Stimulated activated naive CD8-positive, alpha-beta T cell treated with anti-CD3 and anti-CD28 coated beads, Interleukin-15, Interleukin-2, amounts not matched to agents 100 ng/mL and 50 ng/mL, for 24 hours (primary cell): Measurements from ENCODE around the gene C1orf141.

Experiments
- H3K27ac Mint-ChIP-seq: one replicate; pipeline ENCODE4 v1.8.0; 2021; ENCODE audit warnings: mild to moderate bottlenecking, mixed read lengths
- H3K27me3 Mint-ChIP-seq: one replicate; pipeline ENCODE4 v1.8.0; 2021; ENCODE audit warnings: mixed read lengths
- H3K36me3 Mint-ChIP-seq: one replicate; pipeline ENCODE4 v1.8.0; 2021; ENCODE audit warnings: low read depth, mixed read lengths
- H3K4me1 Mint-ChIP-seq: one replicate; pipeline ENCODE4 v1.8.0; 2021; ENCODE audit warnings: low read depth, mixed read lengths
- H3K4me3 Mint-ChIP-seq: one replicate; pipeline ENCODE4 v1.8.0; 2021; ENCODE audit warnings: mild to moderate bottlenecking, mixed read lengths
- H3K9me3 Mint-ChIP-seq: one replicate; pipeline ENCODE4 v1.8.0; 2021; ENCODE audit warnings: mixed read lengths

C1orf141 gene

DNA sequence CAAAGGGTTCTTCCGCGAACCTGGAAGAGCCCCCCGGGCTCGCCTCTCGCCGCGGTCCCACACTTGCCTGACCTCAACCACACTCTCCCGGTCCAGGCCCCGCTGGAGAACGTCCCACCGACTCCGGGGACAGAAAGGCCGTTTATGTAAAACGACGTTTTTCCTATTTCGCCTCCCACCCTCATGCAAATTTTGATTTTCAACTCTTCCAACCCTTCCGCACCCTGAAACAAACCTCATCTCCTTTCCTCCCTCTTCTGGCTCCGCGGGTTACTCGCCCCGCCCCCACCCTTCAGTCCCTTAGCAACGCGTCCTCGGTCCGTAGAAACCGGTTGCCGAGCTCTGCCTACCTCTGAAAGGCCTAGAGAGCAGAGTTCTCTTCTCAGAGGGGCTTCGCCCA lies at the start of gene C1orf141:
Gene C1orf141 (minus strand): TSS at position 276 of the 400 bp plus-strand sequence. CDS start 7,730 bp downstream, outside the sequence.
- H3K27ac Mint-ChIP-seq: peak within 1 kb of the TSS; percentile 26
- H3K9me3 Mint-ChIP-seq: no peaks in the 10 kb centered on the region
- H3K27me3 Mint-ChIP-seq: peaks cover 3% of the 10 kb centered on the region
- H3K4me1 Mint-ChIP-seq: peaks cover 10% of the 10 kb centered on the region
- H3K36me3 Mint-ChIP-seq: no peaks in the 10 kb centered on the region
- peak within 1 kb of the TSS; percentile 73 for H3K4me3 Mint-ChIP-seq

DNA sequence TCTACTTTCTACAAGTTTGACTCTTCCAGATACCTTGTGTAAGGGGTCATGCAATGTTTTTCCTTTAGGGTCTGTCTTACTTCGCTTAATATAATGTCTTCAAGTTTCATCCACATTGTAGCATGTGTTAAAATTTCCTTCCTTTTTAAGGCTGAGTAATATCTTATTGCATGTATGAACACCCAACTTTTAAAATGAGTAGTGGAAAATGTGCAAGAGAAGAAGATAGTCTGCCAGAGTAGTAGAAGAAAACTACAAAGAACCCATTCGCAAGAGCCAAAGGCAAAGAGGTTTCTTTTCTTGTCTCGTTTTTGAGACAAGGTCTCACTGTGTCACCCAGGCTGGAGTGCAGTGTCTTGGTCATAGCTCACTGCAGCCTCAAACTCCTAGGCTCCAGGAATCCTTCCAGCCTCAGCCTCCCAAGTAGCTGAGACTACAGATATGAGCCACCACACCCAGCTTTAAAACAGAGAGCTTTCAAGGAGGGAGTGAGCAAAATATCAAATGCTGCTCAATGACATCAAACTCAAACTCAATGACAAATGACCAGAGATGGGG lies 40.8 kb upstream of the C1orf141 start:
- H3K27me3 Mint-ChIP-seq: peaks cover 5% of the 10 kb centered on the region
- H3K9me3 Mint-ChIP-seq: peaks cover 8% of the 10 kb centered on the region
- peaks cover 12% of the 10 kb centered on the region for H3K36me3 Mint-ChIP-seq
- peak overlapping the region; percentile 32 for H3K4me3 Mint-ChIP-seq
- peak overlapping the region; percentile 98 for H3K27ac Mint-ChIP-seq
- H3K4me1 Mint-ChIP-seq: peaks cover 61% of the 10 kb centered on the region

DNA sequence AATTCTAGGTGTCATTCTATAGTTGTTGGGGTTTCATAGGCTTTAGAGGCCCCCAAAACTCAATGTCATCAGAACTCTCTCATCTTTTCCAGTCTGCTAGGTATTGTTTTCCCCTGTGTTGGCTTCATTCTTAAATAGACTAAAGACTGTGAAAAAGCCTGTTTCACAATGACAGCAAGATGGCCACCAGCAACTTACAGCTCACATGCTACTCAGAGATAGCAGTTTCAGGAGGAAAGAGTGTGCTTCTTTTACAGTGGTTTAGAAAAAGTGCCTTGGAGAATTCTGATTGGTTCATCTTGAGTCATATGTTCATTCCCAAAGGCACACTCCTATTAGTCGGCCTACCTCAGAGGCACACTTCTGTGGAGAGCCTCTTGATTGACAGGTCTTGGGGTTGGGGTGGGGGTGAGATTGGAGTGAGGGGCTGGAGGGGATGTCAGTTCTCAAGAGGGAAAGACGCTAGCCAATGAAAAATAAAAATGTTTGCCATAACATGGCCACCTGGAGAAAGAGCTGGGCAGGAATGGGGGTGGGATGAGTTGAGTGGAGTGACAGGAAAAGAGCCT lies 40.0 kb upstream of the C1orf141 start:
- Mint-ChIP-seq H3K4me1 (peaks cover 66% of the 10 kb centered on the region), H3K4me3 (peak overlapping the region; percentile 56), H3K36me3 (peaks cover 12% of the 10 kb centered on the region), H3K27me3 (peaks cover 2% of the 10 kb centered on the region), H3K27ac (peak overlapping the region; percentile 98), H3K9me3 (peaks cover 6% of the 10 kb centered on the region)

DNA sequence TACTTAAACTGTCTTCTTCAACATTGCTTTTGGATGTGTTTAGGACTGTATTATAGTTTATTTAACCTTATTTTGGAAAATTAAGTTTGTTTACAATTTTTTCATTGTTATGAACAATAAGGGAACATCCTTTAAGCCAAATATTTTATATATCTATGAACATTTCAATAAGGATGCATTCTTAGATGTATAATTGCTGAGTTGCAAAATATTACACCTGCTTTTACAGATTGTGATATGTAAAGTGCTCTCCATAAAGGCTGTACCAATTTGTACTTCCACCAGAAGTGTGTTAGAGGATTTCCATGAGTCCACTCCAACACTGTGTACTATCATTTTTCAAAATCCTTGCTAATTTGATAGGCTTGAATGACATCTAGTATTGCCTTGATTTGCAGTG lies 39.2 kb upstream of the C1orf141 start:
- Mint-ChIP-seq H3K4me3 (no peak overlapping the region), H3K27me3 (no peaks in the 10 kb centered on the region), H3K4me1 (peaks cover 71% of the 10 kb centered on the region), H3K27ac (peak overlapping the region; percentile 79), H3K9me3 (peaks cover 4% of the 10 kb centered on the region), H3K36me3 (peaks cover 12% of the 10 kb centered on the region)

DNA sequence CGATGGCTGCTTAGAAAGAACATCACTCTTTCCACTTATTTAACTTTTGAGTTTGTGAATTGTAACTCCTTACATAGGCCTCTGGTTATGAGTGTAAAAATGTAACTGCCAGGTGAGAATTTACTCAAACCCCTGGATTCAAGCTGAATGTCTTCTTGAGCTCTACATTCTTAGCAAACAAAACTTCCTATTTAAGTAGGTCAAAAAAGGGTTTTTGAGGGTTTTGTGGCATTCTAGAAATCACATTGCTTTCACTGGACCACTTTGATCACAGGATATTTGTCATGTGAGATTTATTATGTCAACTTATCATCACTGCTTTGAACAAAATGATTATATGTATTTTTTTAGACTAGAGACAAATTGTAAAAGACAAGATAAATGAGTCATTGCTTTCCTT lies 37.2 kb upstream of the C1orf141 start:
- H3K27ac Mint-ChIP-seq: peak overlapping the region; percentile 95
- peaks cover 9% of the 10 kb centered on the region for H3K36me3 Mint-ChIP-seq
- H3K4me1 Mint-ChIP-seq: peaks cover 84% of the 10 kb centered on the region
- H3K27me3 Mint-ChIP-seq: no peaks in the 10 kb centered on the region
- H3K4me3 Mint-ChIP-seq: peak overlapping the region; percentile 71
- H3K9me3 Mint-ChIP-seq: peaks cover 4% of the 10 kb centered on the region

DNA sequence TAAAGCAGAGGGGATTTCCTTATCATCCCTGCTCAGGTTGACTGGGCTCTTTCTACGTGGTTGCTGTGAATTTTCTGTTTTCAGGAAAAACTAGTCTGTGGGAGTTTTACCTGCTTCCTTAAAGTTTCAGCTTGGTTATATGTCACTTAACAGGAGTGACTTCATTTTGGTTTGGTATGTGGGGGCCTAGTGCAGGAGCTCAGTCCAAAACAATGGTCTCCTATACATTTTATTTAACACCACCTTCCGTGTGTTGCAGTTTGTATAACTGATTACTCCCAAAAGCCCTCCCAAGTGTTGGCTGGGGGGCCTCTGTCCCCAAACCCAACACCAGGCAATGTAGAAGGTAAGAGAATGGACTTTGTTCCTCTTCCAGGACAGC lies 36.8 kb upstream of the C1orf141 start:
- peaks cover 86% of the 10 kb centered on the region for H3K4me1 Mint-ChIP-seq
- peak overlapping the region; percentile 71 for H3K4me3 Mint-ChIP-seq
- H3K36me3 Mint-ChIP-seq: peaks cover 9% of the 10 kb centered on the region
- H3K27me3 Mint-ChIP-seq: no peaks in the 10 kb centered on the region
- peak overlapping the region; percentile 95 for H3K27ac Mint-ChIP-seq
- peaks cover 4% of the 10 kb centered on the region for H3K9me3 Mint-ChIP-seq

DNA sequence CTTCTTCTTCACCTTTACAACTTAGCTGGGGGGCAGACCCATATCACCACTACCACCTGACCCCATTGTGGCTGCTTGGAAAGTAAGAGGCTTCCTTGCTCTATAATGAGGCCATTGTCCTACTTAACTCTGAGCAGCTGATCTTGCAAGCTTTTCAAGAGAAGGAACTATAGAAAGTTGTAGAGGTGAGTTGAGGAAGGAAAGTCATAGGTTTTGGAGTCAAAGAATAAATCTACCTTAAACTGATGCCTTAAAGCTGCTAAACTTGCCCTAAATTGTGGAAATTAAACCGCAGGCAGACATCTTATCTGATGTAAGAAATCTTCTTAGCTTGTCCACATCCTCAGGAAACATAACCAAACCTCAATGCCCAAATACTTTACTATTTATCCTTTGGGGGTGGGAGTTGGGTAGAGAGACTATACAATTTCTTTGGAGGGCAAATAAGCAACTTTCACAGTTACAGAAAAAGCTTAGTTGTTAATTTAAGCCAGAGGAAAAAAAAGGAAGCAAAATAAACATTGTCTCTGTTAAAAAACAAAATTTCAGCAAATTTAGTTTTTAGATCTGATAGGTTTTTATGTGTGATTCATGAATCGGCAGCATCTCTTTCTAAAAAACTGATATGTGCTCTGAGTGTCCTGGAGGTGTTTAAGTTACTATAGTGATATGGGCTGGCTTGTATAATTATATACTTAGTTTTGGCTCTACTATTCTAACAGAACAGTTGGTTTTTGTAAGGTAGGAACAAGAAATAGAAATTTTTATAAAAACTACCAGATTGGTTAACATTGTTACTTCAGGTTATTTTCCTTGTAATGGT lies 36.2 kb upstream of the C1orf141 start:
- Mint-ChIP-seq H3K27ac (peak overlapping the region; percentile 95), H3K4me3 (peak overlapping the region; percentile 71), H3K36me3 (peaks cover 9% of the 10 kb centered on the region), H3K27me3 (no peaks in the 10 kb centered on the region), H3K4me1 (peaks cover 89% of the 10 kb centered on the region), H3K9me3 (peaks cover 2% of the 10 kb centered on the region)

DNA sequence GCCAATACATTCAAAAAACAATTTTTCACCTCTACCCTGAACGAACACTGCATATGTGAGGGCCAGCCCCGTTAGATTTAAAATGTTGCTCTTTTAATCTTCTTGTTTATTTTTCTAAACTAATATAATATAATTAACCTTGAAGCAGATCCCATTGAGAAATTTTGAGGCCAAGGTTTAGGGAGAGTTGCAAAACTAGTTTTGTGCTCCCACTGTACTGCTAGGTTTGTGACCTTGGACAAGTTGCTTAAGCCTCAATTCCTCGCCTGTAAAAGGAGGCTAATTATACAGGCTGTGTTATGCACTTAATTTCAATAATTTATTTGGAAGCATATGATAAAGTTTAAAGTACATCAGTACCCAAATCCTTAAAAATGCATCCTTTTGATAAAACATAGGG lies 35.2 kb upstream of the C1orf141 start:
- H3K27ac Mint-ChIP-seq: no peak overlapping the region
- H3K27me3 Mint-ChIP-seq: no peaks in the 10 kb centered on the region
- H3K4me3 Mint-ChIP-seq: no peak overlapping the region
- peaks cover 2% of the 10 kb centered on the region for H3K36me3 Mint-ChIP-seq
- peaks cover 89% of the 10 kb centered on the region for H3K4me1 Mint-ChIP-seq
- H3K9me3 Mint-ChIP-seq: peaks cover 5% of the 10 kb centered on the region

DNA sequence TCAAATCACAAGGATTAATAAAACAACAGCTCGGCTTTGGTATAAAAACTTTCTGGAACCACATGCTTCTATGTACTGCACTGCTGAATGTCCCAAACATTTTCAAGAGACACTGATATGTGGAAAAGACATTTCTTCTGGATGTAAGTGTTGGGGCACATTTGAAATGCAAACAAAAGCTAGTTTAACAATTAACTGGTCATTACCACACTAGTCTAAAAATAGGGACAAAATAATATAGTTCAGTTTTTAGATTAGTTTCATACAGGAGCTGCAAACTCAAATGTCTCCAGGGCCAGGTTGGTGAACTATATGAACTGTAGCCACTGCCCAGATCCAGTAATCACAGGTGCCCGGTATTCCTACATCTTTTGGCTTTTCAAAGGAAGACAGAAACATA lies 34.7 kb upstream of the C1orf141 start:
- H3K36me3 Mint-ChIP-seq: no peaks in the 10 kb centered on the region
- H3K9me3 Mint-ChIP-seq: peaks cover 5% of the 10 kb centered on the region
- no peaks in the 10 kb centered on the region for H3K27me3 Mint-ChIP-seq
- peaks cover 89% of the 10 kb centered on the region for H3K4me1 Mint-ChIP-seq
- peak overlapping the region; percentile 20 for H3K4me3 Mint-ChIP-seq
- H3K27ac Mint-ChIP-seq: no peak overlapping the region

DNA sequence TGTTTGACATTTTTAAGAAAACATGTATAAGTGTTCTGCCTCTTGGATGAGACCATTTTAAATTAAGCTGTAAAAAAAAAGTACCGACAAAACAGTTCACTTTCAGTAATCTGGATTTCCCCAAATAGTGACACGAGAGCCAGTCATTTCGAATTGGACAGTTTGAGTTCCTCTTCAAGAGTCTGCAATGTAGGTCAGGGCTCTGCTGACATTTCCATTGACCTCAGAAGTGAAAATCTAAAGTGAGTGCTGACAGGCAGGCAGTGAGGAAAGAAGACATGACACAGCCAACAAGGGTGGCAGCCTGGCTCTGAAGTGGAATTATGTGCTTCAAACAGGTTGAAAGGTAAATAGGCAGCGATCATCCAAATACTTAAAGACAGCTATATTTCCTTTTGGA lies 31.4 kb upstream of the C1orf141 start, which contains the start of gene IL23R:
Gene IL23R (plus strand): TSS at position 259 of the 400 bp plus-strand sequence. CDS start 1,667 bp downstream, outside the sequence.
- Mint-ChIP-seq H3K9me3 (peaks cover 5% of the 10 kb centered on the region), H3K4me3 (peak within 1 kb of the TSS; percentile 70), H3K27ac (peak within 1 kb of the TSS; percentile 81)

DNA sequence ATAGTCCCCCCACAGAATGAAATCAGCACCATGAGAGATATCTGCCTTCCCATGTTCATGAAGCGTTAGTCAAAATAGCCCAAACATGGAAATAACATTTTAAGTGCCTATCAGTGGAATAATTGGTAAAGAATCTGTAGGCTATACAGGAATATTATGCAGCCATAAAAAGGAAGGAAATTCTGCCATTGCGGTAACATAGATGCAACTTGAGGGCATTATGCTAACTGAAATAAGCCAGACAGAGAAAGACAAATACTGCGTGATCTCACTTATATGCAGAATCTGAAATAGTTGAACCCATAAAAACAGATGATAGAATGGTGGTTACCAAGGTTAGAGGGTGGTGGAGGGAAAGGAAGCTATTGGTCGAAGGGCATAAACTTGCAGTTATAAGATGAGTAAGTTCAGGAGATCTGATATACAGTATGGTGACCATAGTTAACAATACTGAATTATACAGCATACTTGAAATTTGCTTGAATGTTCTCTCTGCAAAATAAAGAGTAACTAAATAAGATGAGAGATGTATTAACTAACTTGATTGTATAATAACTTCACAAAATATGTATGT lies 30.8 kb upstream of the C1orf141 start:
- Mint-ChIP-seq H3K27me3 (no peaks in the 10 kb centered on the region), H3K27ac (peak overlapping the region; percentile 81), H3K4me1 (peaks cover 74% of the 10 kb centered on the region)

More for the DNA sequence above, 31.4 kb upstream of the C1orf141 start, which contains the start of gene IL23R:
- Mint-ChIP-seq H3K27me3 (no peaks in the 10 kb centered on the region), H3K4me1 (peaks cover 76% of the 10 kb centered on the region), H3K36me3 (no peaks in the 10 kb centered on the region)

DNA sequence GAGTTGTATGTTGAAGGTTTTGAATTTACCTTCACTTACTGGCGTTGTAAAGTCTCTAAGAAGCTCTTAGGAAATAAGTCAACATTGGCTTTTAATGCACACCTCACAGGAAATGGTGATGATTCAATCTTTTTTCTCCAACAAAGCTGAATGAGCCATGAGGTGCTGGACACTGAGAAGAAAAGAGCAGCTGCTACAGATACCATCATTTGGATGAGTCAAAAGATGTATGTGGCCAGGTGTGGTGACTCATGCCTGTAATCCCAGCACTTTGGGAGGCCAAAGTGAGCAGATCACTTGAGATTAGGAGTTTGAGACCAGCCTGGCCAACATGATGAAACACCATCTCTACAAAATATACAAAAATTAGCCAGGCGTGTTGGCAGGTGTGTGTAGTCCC lies 28.2 kb upstream of the C1orf141 start:
- H3K9me3 Mint-ChIP-seq: peaks cover 5% of the 10 kb centered on the region
- H3K4me1 Mint-ChIP-seq: peaks cover 74% of the 10 kb centered on the region
- peak overlapping the region; percentile 85 for H3K27ac Mint-ChIP-seq
- no peaks in the 10 kb centered on the region for H3K27me3 Mint-ChIP-seq
- H3K4me3 Mint-ChIP-seq: peak overlapping the region; percentile 37
- no peaks in the 10 kb centered on the region for H3K36me3 Mint-ChIP-seq

More for the DNA sequence above, 30.8 kb upstream of the C1orf141 start:
- H3K36me3 Mint-ChIP-seq: no peaks in the 10 kb centered on the region
- H3K4me3 Mint-ChIP-seq: no peak overlapping the region
- peaks cover 5% of the 10 kb centered on the region for H3K9me3 Mint-ChIP-seq

DNA sequence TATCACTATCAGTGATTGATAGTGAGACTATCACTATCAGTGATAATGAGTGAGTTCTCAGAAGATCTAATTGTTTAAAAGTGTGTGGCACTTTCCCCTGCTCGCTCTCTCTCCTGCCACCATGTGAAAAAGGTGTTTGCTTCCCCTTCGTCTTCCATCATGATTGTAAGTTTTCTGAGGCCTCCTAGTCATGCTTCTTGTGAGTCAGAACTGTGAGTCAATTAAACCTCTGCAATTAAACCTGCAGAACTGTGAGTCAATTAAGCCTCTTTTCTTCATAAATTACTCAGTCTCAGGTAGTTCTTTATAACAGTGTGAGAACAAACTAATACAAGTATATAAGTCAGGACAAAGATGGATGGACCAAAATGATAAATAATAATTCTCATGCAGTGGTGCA lies 24.5 kb upstream of the C1orf141 start:
- H3K4me1 Mint-ChIP-seq: peaks cover 45% of the 10 kb centered on the region
- H3K27ac Mint-ChIP-seq: peak overlapping the region; percentile 89
- peak overlapping the region; percentile 43 for H3K4me3 Mint-ChIP-seq
- H3K36me3 Mint-ChIP-seq: no peaks in the 10 kb centered on the region
- no peaks in the 10 kb centered on the region for H3K9me3 Mint-ChIP-seq
- H3K27me3 Mint-ChIP-seq: peaks cover 6% of the 10 kb centered on the region

DNA sequence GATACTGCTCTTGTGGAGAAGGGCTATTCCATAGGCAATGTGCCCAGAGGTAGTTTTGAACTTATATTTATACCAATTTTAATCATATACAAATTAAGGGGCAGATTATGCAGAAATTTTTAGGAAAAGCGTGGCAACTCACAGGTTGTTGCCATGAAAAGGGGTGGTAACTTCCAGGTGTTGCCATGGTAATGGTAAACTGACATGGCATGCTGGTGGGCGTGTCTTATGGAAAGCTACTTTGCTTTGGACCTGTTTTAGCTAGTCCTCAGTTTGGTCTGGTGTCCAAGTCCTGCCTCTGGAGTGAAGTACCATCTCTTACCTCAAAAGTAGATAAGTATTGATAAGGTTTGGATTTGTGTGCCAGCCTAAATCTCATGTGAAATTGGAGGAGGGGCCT lies 23.6 kb upstream of the C1orf141 start:
- peak overlapping the region; percentile 82 for H3K27ac Mint-ChIP-seq
- peaks cover 36% of the 10 kb centered on the region for H3K4me1 Mint-ChIP-seq
- H3K27me3 Mint-ChIP-seq: peaks cover 11% of the 10 kb centered on the region

DNA sequence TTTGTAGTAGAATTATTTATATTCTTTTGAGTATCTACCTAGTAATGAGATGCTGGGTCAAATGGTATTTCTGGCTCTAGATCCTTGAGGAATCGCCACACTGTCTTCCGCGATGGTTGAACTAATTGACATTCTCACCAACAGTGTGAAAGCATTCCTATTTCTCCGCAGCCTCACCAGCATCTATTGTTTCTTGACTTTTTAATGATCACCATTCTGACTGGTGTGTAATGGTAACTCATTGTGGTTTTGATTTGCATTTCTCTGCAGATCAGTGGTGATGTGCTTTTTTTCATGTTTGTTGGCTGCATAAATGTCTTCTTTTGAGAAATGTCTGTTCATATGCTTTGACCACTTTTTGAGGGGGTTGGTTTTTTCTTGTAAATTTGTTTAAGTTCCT lies 16.2 kb upstream of the C1orf141 start:
- no peaks in the 10 kb centered on the region for H3K9me3 Mint-ChIP-seq
- H3K4me1 Mint-ChIP-seq: peaks cover 32% of the 10 kb centered on the region
- no peak overlapping the region for H3K27ac Mint-ChIP-seq
- H3K4me3 Mint-ChIP-seq: no peak overlapping the region
- peaks cover 24% of the 10 kb centered on the region for H3K27me3 Mint-ChIP-seq
- no peaks in the 10 kb centered on the region for H3K36me3 Mint-ChIP-seq

More for the DNA sequence above, 23.6 kb upstream of the C1orf141 start:
- no peak overlapping the region for H3K4me3 Mint-ChIP-seq
- H3K9me3 Mint-ChIP-seq: no peaks in the 10 kb centered on the region
- no peaks in the 10 kb centered on the region for H3K36me3 Mint-ChIP-seq
